Neural progenitor cell (in vitro differentiated cells): Measurements from ENCODE around the gene HDAC7. TPM values are rescaled to one million over a fixed set of nuclear protein-coding genes. Genes with fewer than 3 reads are reported as not detected.

Experiments used
- DNase-seq: peaks from one replicate; pipeline ENCODE4 v3.0.0-alpha.2; 2016; ENCODE audit warnings: low spot score
- H2AFZ ChIP-seq: fragments of 200-600 bp; sonication (generic); replicated peaks from 2 replicates; pipeline ENCODE4 v1.6.1; 2016; ENCODE audit warnings: antibody characterized with exemption
- H3F3A ChIP-seq: fragments of 200-600 bp; sonication (generic); 2 replicates; pipeline ENCODE4 v1.6.1; 2016; ENCODE audit warnings: antibody characterized with exemption, low read depth
- H3K27ac ChIP-seq: fragments of 200-600 bp; sonication (generic); 2 replicates; pipeline ENCODE4 v1.5.1; 2016; ENCODE audit warnings: mild to moderate bottlenecking
- H3K27me3 ChIP-seq: fragments of 200-600 bp; sonication (generic); 2 replicates; pipeline ENCODE4 v1.6.1; 2016; ENCODE audit warnings: mild to moderate bottlenecking, moderate library complexity
- H3K36me3 ChIP-seq: fragments of 200-600 bp; sonication (generic); 2 replicates; pipeline ENCODE4 v1.5.1; 2016
- H3K4me1 ChIP-seq: fragments of 200-600 bp; sonication (generic); 2 replicates; pipeline ENCODE4 v1.6.1; 2016; ENCODE audit warnings: mixed run types
- H3K4me2 ChIP-seq: fragments of 200-600 bp; sonication (generic); 2 replicates; pipeline ENCODE4 v1.6.1; 2016
- H3K4me3 ChIP-seq: fragments of 200-600 bp; sonication (generic); 2 replicates; pipeline ENCODE4 v1.5.1; 2016
- H3K79me2 ChIP-seq: fragments of 200-600 bp; sonication (generic); 2 replicates; pipeline ENCODE4 v1.6.1; 2016; ENCODE audit warnings: low read depth
- H3K9ac ChIP-seq: fragments of 200-600 bp; sonication (generic); 2 replicates; pipeline ENCODE4 v1.6.1; 2016
- H3K9me3 ChIP-seq: fragments of 200-600 bp; sonication (generic); 2 replicates; pipeline ENCODE4 v1.5.1; 2016; ENCODE audit warnings: low read depth
- H4K20me1 ChIP-seq: fragments of 200-600 bp; sonication (generic); 2 replicates; pipeline ENCODE4 v1.6.1; 2016; ENCODE audit warnings: low read depth
- H3K27ac Mint-ChIP-seq: 3 replicates; pipeline ENCODE4 v1.8.0; 2021; ENCODE audit warnings: mixed read lengths
- H3K27me3 Mint-ChIP-seq: 2 replicates; pipeline ENCODE4 v1.8.0; 2022; ENCODE audit warnings: low read depth, mild to moderate bottlenecking, inconsistent platforms, moderate library complexity, mixed read lengths; ENCODE audit not compliant: insufficient read depth
- H3K36me3 Mint-ChIP-seq: 3 replicates; pipeline ENCODE4 v1.8.0; 2021; ENCODE audit warnings: mixed read lengths
- H3K4me1 Mint-ChIP-seq: 3 replicates; pipeline ENCODE4 v1.8.0; 2021; ENCODE audit warnings: mixed read lengths
- H3K4me3 Mint-ChIP-seq: 3 replicates; pipeline ENCODE4 v1.8.0; 2021; ENCODE audit warnings: mild to moderate bottlenecking, moderate library complexity, mixed read lengths
- H3K9me3 Mint-ChIP-seq: 3 replicates; pipeline ENCODE4 v1.8.0; 2020; ENCODE audit warnings: mixed read lengths
- CTCF ChIP-seq: fragments of 200-600 bp; sonication (generic); IDR thresholded peaks from 2 replicates; pipeline ENCODE4 v1.5.1; 2017; ENCODE audit warnings: antibody characterized with exemption, mild to moderate bottlenecking
- EZH2 ChIP-seq: fragments of 200-600 bp; sonication (generic); IDR thresholded peaks from 2 replicates; pipeline ENCODE4 v1.6.1; 2017; ENCODE audit warnings: antibody characterized with exemption, mild to moderate bottlenecking, moderate library complexity
- EZH2phosphoT487 ChIP-seq: fragments of 200-600 bp; sonication (generic); IDR thresholded peaks from 2 replicates; pipeline ENCODE4 v1.6.1; 2017; ENCODE audit warnings: antibody characterized with exemption
- total RNA-seq: library from RNA; depleted of rRNA; stranded (reverse); fragments of >200 nt; gene quantifications from 2 replicates; pipeline ENCODE4 v1.2.3, GENCODE V29; 2015; ENCODE audit warnings: low replicate concordance

Gene HDAC7
- total RNA-seq, 1 donor from 2014 or later = 7.2 TPM

- Mint-ChIP-seq H3K27me3 (peaks cover 2% of the 10 kb centered on the region), H3K27ac (no peak overlapping the region), H3K36me3 (no peaks in the 10 kb centered on the region), H3K9me3 (no peaks in the 10 kb centered on the region), H3K4me1 (no peaks in the 10 kb centered on the region), H3K4me3 (no peak overlapping the region)
- no peaks in the 10 kb centered on the region for H3K9me3 ChIP-seq
- no peak for TF ChIP-seq EZH2phosphoT487
- no peak for TF ChIP-seq CTCF
- TF ChIP-seq EZH2 = no peak
- H4K20me1 ChIP-seq = no peaks in the 10 kb centered on the region
- no peak for DNase-seq
- H3K79me2 ChIP-seq = no peaks in the 10 kb centered on the region
- H3F3A ChIP-seq = no peaks in the 10 kb centered on the region
- H3K9ac ChIP-seq = no peak overlapping the region
- no peaks in the 10 kb centered on the region for H3K36me3 ChIP-seq
- no peak overlapping the region for H3K4me2 ChIP-seq
- H3K4me1 ChIP-seq = no peaks in the 10 kb centered on the region
- no peaks in the 10 kb centered on the region for H3K27me3 ChIP-seq
- H3K4me3 ChIP-seq = no peak overlapping the region
- H2AFZ ChIP-seq = no peak overlapping the region
- H3K27ac ChIP-seq = no peak overlapping the region
Measured at GRCh38 chr12:47862881-47863280, 43.2 kb upstream of the HDAC7 start.

- Histone ChIP-seq H3K27me3 (no peaks in the 10 kb centered on the region), H4K20me1 (no peaks in the 10 kb centered on the region), H3K4me2 (no peak overlapping the region), H3K27ac (no peak overlapping the region), H3K79me2 (no peaks in the 10 kb centered on the region), H3K36me3 (no peaks in the 10 kb centered on the region), H3F3A (no peaks in the 10 kb centered on the region), H3K4me1 (no peaks in the 10 kb centered on the region), H2AFZ (no peak overlapping the region), H3K9ac (no peak overlapping the region), H3K9me3 (no peaks in the 10 kb centered on the region), H3K4me3 (no peak overlapping the region)
- no peaks in the 10 kb centered on the region for H3K4me1 Mint-ChIP-seq
- H3K4me3 Mint-ChIP-seq = no peak overlapping the region
- H3K27me3 Mint-ChIP-seq = peaks cover 2% of the 10 kb centered on the region
- no peak for DNase-seq
- H3K9me3 Mint-ChIP-seq = no peaks in the 10 kb centered on the region
- H3K36me3 Mint-ChIP-seq = no peaks in the 10 kb centered on the region
- TF ChIP-seq EZH2 = no peak
- no peak for TF ChIP-seq CTCF
- TF ChIP-seq EZH2phosphoT487 = no peak
- H3K27ac Mint-ChIP-seq = no peak overlapping the region
Measured at GRCh38 chr12:47862167-47862750, 42.6 kb upstream of the HDAC7 start.

GRCh38 chr12:47860873-47861272 is 41.2 kb upstream of the HDAC7 start:
- no peaks in the 10 kb centered on the region for H3K4me1 ChIP-seq
- Mint-ChIP-seq H3K36me3 (no peaks in the 10 kb centered on the region), H3K9me3 (no peaks in the 10 kb centered on the region), H3K27me3 (peaks cover 2% of the 10 kb centered on the region), H3K4me3 (no peak overlapping the region), H3K4me1 (no peaks in the 10 kb centered on the region), H3K27ac (no peak overlapping the region)
- no peak overlapping the region for H3K27ac ChIP-seq
- H3K27me3 ChIP-seq = no peaks in the 10 kb centered on the region
- H3F3A ChIP-seq = no peaks in the 10 kb centered on the region
- H3K79me2 ChIP-seq = no peaks in the 10 kb centered on the region
- H4K20me1 ChIP-seq = no peaks in the 10 kb centered on the region
- no peak overlapping the region for H3K9ac ChIP-seq
- no peak for TF ChIP-seq EZH2
- TF ChIP-seq EZH2phosphoT487 = no peak
- TF ChIP-seq CTCF = no peak
- no peak overlapping the region for H3K4me2 ChIP-seq
- no peaks in the 10 kb centered on the region for H3K36me3 ChIP-seq
- no peaks in the 10 kb centered on the region for H3K9me3 ChIP-seq
- DNase-seq = no peak
- no peak overlapping the region for H3K4me3 ChIP-seq
- H2AFZ ChIP-seq = no peak overlapping the region
